ENCODE results near the gene DAPK1.

- TF ChIP-seq, protein P1, sequence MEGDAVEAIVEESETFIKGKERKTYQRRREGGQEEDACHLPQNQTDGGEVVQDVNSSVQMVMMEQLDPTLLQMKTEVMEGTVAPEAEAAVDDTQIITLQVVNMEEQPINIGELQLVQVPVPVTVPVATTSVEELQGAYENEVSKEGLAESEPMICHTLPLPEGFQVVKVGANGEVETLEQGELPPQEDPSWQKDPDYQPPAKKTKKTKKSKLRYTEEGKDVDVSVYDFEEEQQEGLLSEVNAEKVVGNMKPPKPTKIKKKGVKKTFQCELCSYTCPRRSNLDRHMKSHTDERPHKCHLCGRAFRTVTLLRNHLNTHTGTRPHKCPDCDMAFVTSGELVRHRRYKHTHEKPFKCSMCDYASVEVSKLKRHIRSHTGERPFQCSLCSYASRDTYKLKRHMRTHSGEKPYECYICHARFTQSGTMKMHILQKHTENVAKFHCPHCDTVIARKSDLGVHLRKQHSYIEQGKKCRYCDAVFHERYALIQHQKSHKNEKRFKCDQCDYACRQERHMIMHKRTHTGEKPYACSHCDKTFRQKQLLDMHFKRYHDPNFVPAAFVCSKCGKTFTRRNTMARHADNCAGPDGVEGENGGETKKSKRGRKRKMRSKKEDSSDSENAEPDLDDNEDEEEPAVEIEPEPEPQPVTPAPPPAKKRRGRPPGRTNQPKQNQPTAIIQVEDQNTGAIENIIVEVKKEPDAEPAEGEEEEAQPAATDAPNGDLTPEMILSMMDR (IDR thresholded peaks at IDR 0.05), result no peak
- TF ChIP-seq POLR2A (IDR thresholded peaks at IDR 0.05), result no peak
Observed at GRCh38 chr9:87558606-87559190, 61.0 kb downstream of the DAPK1 start.

All from suprapubic skin (tissue), 3 donors.